H1 (cell line): ENCODE results near the gene WNT11. TPM values are rescaled to one million over a fixed set of nuclear protein-coding genes. Genes with fewer than 3 reads are reported as not detected.

Experiments used
- CTCF ChIA-PET: fragments of 300-600 bp; sonication (Branson Sonifier 250); formaldehyde crosslinking; loops from one replicate; lab custom pipeline; 2021; ENCODE audit not compliant: partially characterized antibody; lab: Charles Lee
- POLR2A ChIA-PET: fragments of 300-600 bp; sonication (Branson Sonifier 250); formaldehyde crosslinking; loops from one replicate; lab custom pipeline; 2021; ENCODE audit warnings: inconsistent platforms; ENCODE audit not compliant: partially characterized antibody; lab: Charles Lee
- DNase-seq, 2 experiments: peaks; one replicate each; pipeline versions ENCODE4 v3.0.0 to v3.0.0-alpha.2; 2010 to 2022; ENCODE audit warnings: low spot score in 2 of 2, low read depth in 1 of 2, mixed read lengths in 1 of 2
- FAIRE-seq: peaks from 2 replicates; lab custom pipeline; 2011; peaks lifted over from hg19 to GRCh38; lab: Jason Lieb, UNC
- H2AFZ ChIP-seq: 2 replicates; pipeline ENCODE4 v1.8.1; 2012; ENCODE audit warnings: low read length, inconsistent platforms
- H2AK5ac ChIP-seq: 2 replicates; pipeline ENCODE4 v1.6.1; 2013; ENCODE audit warnings: low read depth, low read length
- H2BK120ac ChIP-seq: replicated peaks from 2 replicates; pipeline ENCODE3; 2013; ENCODE audit warnings: low read depth, low read length, inconsistent platforms
- H2BK12ac ChIP-seq: 2 replicates; pipeline ENCODE4 v1.6.1; 2013; ENCODE audit warnings: low read depth, low read length
- H2BK15ac ChIP-seq: 2 replicates; pipeline ENCODE4 v1.6.1; 2013; ENCODE audit warnings: low read length
- H2BK20ac ChIP-seq: 2 replicates; pipeline ENCODE4 v1.6.1; 2013; ENCODE audit warnings: low read length
- H2BK5ac ChIP-seq: 2 replicates; pipeline ENCODE4 v1.6.1; 2013; ENCODE audit warnings: low read depth, low read length
- H3K14ac ChIP-seq: 2 replicates; pipeline ENCODE4 v1.6.1; 2013; ENCODE audit warnings: inconsistent platforms; ENCODE audit not compliant: insufficient read length
- H3K18ac ChIP-seq: 2 replicates; pipeline ENCODE4 v1.6.1; 2013; ENCODE audit warnings: low read length; ENCODE audit errors: extremely low read depth
- H3K23ac ChIP-seq: 2 replicates; pipeline ENCODE4 v1.6.1; 2013; ENCODE audit warnings: inconsistent platforms; ENCODE audit not compliant: insufficient read length
- H3K23me2 ChIP-seq: 2 replicates; pipeline ENCODE4 v1.6.1; 2013; ENCODE audit warnings: low read depth, low read length
- H3K27ac ChIP-seq: 2 replicates; pipeline ENCODE4 v1.6.1; 2011; ENCODE audit warnings: low read depth, low read length, inconsistent platforms
- H3K27me3 ChIP-seq, 4 experiments: replicated peaks in 1 of 4; 1 replicate in 1 of 4; 2 replicates in 3 of 4; pipeline versions ENCODE4 v1.6.1 to v1.8.1; 2011 to 2013; ENCODE audit warnings: low read length in 3 of 4, mild to moderate bottlenecking in 3 of 4, inconsistent platforms in 2 of 4, mixed read lengths in 2 of 4, moderate library complexity in 1 of 4; ENCODE audit not compliant: control insufficient read depth in 3 of 4, insufficient read depth in 3 of 4; ENCODE audit errors: extremely low read depth in 1 of 4
- H3K36me3 ChIP-seq, 4 experiments: 2 replicates each; pipeline versions ENCODE4 v1.6.1 to v1.8.1; 2011 to 2013; ENCODE audit warnings: mild to moderate bottlenecking in 4 of 4, low read length in 3 of 4, moderate library complexity in 2 of 4, control low read depth in 1 of 4, inconsistent platforms in 1 of 4; ENCODE audit not compliant: insufficient read depth in 4 of 4, control insufficient read depth in 2 of 4
- H3K4ac ChIP-seq: replicated peaks from 2 replicates; pipeline ENCODE3; 2013; ENCODE audit warnings: low read length, low read depth, mixed read lengths, inconsistent platforms; ENCODE audit not compliant: insufficient read length
- H3K4me1 ChIP-seq, 4 experiments: replicated peaks in 1 of 4; 1 replicate in 1 of 4; 2 replicates in 3 of 4; pipeline versions ENCODE4 v1.6.1 to v1.8.1; 2011 to 2013; ENCODE audit warnings: low read length in 3 of 4, inconsistent platforms in 2 of 4, mixed read lengths in 1 of 4; ENCODE audit not compliant: insufficient read depth in 4 of 4, control insufficient read depth in 3 of 4
- H3K4me2 ChIP-seq, 2 experiments: 2 replicates each; pipeline versions ENCODE4 v1.6.1 to v1.8.1; 2011 to 2013; ENCODE audit warnings: low read depth in 2 of 2, low read length in 2 of 2, control low read depth in 1 of 2, inconsistent platforms in 1 of 2, mild to moderate bottlenecking in 1 of 2; ENCODE audit not compliant: insufficient read depth in 1 of 2
- H3K4me3 ChIP-seq, 4 experiments: fragments of 200-600, 300-600 bp in 1 of 4; sonication (generic), shearing (Covaris generic), sonication (Bioruptor Twin) in 1 of 4; 2 replicates each; pipeline versions ENCODE4 v1.5.1 to v1.8.1; 2011 to 2016; ENCODE audit warnings: low read length in 4 of 4, low read depth in 3 of 4, control low read depth in 2 of 4, inconsistent platforms in 2 of 4, mild to moderate bottlenecking in 2 of 4, mixed read lengths in 1 of 4, moderate library complexity in 1 of 4; ENCODE audit not compliant: insufficient read depth in 2 of 4; ENCODE audit errors: extremely low read depth in 1 of 4
- H3K56ac ChIP-seq: replicated peaks from 2 replicates; pipeline ENCODE3; 2013; ENCODE audit warnings: low read depth, mild to moderate bottlenecking, mixed read lengths, low read length, inconsistent platforms; ENCODE audit not compliant: insufficient read length
- H3K79me1 ChIP-seq: 2 replicates; pipeline ENCODE4 v1.6.1; 2013; ENCODE audit warnings: low read depth, low read length, control low read depth
- H3K79me2 ChIP-seq, 2 experiments: 2 replicates each; pipeline versions ENCODE4 v1.6.1 to v1.8.1; 2012 to 2013; ENCODE audit warnings: low read length in 2 of 2, mild to moderate bottlenecking in 2 of 2, inconsistent platforms in 1 of 2; ENCODE audit not compliant: insufficient read depth in 2 of 2, control insufficient read depth in 1 of 2
- H3K9ac ChIP-seq, 4 experiments: replicated peaks in 1 of 4; 1 replicate in 1 of 4; 2 replicates in 3 of 4; pipeline versions ENCODE4 v1.6.1 to v1.8.1; 2011 to 2013; ENCODE audit warnings: low read depth in 3 of 4, low read length in 3 of 4, control low read depth in 2 of 4, mild to moderate bottlenecking in 2 of 4, moderate library complexity in 2 of 4, inconsistent platforms in 1 of 4; ENCODE audit errors: extremely low read depth in 1 of 4
- H3K9me3 ChIP-seq, 2 experiments: 2 replicates each; pipeline versions ENCODE4 v1.6.1 to v1.8.1; 2012 to 2013; ENCODE audit warnings: mild to moderate bottlenecking in 2 of 2, moderate library complexity in 2 of 2, control low read depth in 1 of 2, inconsistent platforms in 1 of 2, low read depth in 1 of 2, low read length in 1 of 2, mixed read lengths in 1 of 2; ENCODE audit not compliant: insufficient read depth in 2 of 2
- H4K20me1 ChIP-seq, 2 experiments: replicated peaks in 1 of 2; 2 replicates each; pipeline versions ENCODE3 to v1.8.1; 2011 to 2013; ENCODE audit warnings: inconsistent platforms in 2 of 2, low read length in 2 of 2, mild to moderate bottlenecking in 1 of 2; ENCODE audit not compliant: insufficient read depth in 2 of 2, control insufficient read depth in 1 of 2
- H4K5ac ChIP-seq: 2 replicates; pipeline ENCODE4 v1.6.1; 2013; ENCODE audit warnings: low read length, low read depth, mixed read lengths, inconsistent platforms; ENCODE audit not compliant: insufficient read length
- H4K8ac ChIP-seq: 2 replicates; pipeline ENCODE4 v1.8.0; 2013; ENCODE audit warnings: mild to moderate bottlenecking, moderate library complexity, low read length, inconsistent platforms; ENCODE audit not compliant: insufficient read depth; ENCODE audit errors: extremely low read depth
- H4K91ac ChIP-seq: replicated peaks from 2 replicates; pipeline ENCODE3; 2013; ENCODE audit warnings: low read length, mixed read lengths, inconsistent platforms; ENCODE audit not compliant: insufficient read length
- EGR1 ChIP-seq: IDR thresholded peaks from 2 replicates; pipeline ENCODE4 v1.6.1; 2011; ENCODE audit warnings: low read depth, low read length, borderline replicate concordance
- EZH2 ChIP-seq: fragments of 200-600 bp; sonication (generic); IDR thresholded peaks from 2 replicates; pipeline ENCODE4 v1.7.1; 2012; ENCODE audit warnings: low read depth, mild to moderate bottlenecking, moderate library complexity, low read length, inconsistent platforms; ENCODE audit not compliant: severe bottlenecking
- KDM1A ChIP-seq: fragments of 200-600, 300-600 bp; sonication (generic); IDR thresholded peaks from 2 replicates; pipeline ENCODE4 v1.7.1; 2016; ENCODE audit warnings: mild to moderate bottlenecking, low read length, borderline replicate concordance
- KDM4A ChIP-seq: IDR thresholded peaks from one replicate; pipeline ENCODE4 v1.7.1; 2012; ENCODE audit warnings: low read depth, mild to moderate bottlenecking, moderate library complexity, low read length, inconsistent platforms; ENCODE audit not compliant: severe bottlenecking
- WGBS, 2 experiments: shearing (Covaris generic) in 1 of 2; methylation state at CpG; one replicate each; pipeline versions ENCODE4 v1.1.6 to v1.1.7; 2013 to 2015; ENCODE audit warnings: low lambda C conversion rate in 2 of 2, mixed read lengths in 2 of 2, inconsistent platforms in 1 of 2, low coverage in 1 of 2, missing lambda C conversion rate in 1 of 2; ENCODE audit not compliant: insufficient replicate concordance in 2 of 2, insufficient coverage in 1 of 2, insufficient read length in 1 of 2; ENCODE audit errors: extremely low coverage in 1 of 2, missing lambda C conversion rate in 1 of 2; 5-methylcytosine and 5-hydroxymethylcytosine counted together
- polyA plus RNA-seq, 7 experiments: library from polyadenylated mRNA; depleted of rRNA in 3 of 7; stranded (reverse) in 5 of 7; unstranded in 2 of 7; fragments of >200 nt in 5 of 7; fragments of 200-250 nt in 2 of 7; gene quantifications; 1 replicate in 5 of 7; 2 replicates in 1 of 7; 4 replicates in 1 of 7; pipeline versions ENCODE4 v1.2.1 to v1.2.3, GENCODE V29; 2011 to 2013; ENCODE audit warnings: missing spikeins in 2 of 7, mixed read lengths in 2 of 7
- total RNA-seq: library from RNA; stranded (reverse); fragmentation: NEBNext Ultra II Directional; extraction: Animal tissue kit (Norgen Biotek cat#: 25700); gene quantifications from 2 replicates; pipeline ENCODE4 v1.2.1, GENCODE V29; 2021
- TF ChIP-seq, protein P1 (sequence below), 3 experiments: IDR thresholded peaks; 1 replicate in 2 of 3; 2 replicates in 1 of 3; pipeline versions ENCODE4 v1.5.1 to v1.6.1; 2011; ENCODE audit warnings: low read length in 3 of 3, mild to moderate bottlenecking in 3 of 3, inconsistent platforms in 2 of 3, low read depth in 1 of 3, moderate library complexity in 1 of 3; ENCODE audit not compliant: insufficient read depth in 1 of 3; ENCODE audit errors: control extremely low read depth in 1 of 3

WNT11 gene
- total and polyA plus RNA-seq, 2 of the 8 experiments (the other 6 are each of a cell fraction or from before 2014, with no cell fraction given) = 0.11 to 0.45 TPM

DNA sequence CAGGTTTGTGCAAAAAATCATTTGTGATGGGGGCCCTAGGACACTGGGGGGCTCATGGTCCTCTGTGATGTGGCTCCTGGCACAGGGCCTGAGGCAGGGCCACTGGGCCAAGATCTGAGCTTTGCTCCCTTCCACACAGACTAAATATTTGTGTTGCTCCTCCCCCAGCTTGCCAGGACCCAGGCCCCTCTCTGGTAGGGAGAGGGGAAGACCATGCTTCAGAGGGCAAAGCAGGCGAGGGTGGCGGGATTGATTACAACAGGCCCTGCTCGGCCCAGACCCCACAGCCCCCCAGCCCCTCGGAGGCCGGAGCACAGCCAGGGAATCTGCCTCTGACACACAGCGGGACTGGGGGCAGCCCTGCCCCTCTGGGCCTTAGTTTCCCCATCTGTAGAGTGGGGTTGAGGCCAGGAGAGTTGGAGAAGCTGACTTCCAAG lies 29.0 kb downstream of the WNT11 start:
- Histone ChIP-seq H3K23ac (no peak overlapping the region), H2BK120ac (no peak overlapping the region), H3K4me1 (peaks cover 0 to 4% (median 2%) of the 10 kb centered on the region in 4 experiments; a peak in 2 of 7 replicates), H3K79me2 (no peaks in the 10 kb centered on the region), H3K18ac (no peak overlapping the region), H3K4me2 (no peak overlapping the region), H4K5ac (no peak overlapping the region), H2BK20ac (no peak overlapping the region), H3K27ac (no peak overlapping the region), H3K36me3 (no peaks in the 10 kb centered on the region), H3K4me3 (no peak overlapping the region), H2BK12ac (no peak overlapping the region), H3K27me3 (no peaks in the 10 kb centered on the region), H2BK15ac (no peak overlapping the region), H3K79me1 (no peaks in the 10 kb centered on the region), H4K91ac (no peak overlapping the region), H2BK5ac (no peak overlapping the region), H3K9me3 (no peaks in the 10 kb centered on the region), H3K4ac (no peak overlapping the region), H3K14ac (no peak overlapping the region), H3K9ac (no peak overlapping the region), H2AFZ (no peak overlapping the region), H3K23me2 (peaks cover 2% of the 10 kb centered on the region; the same call in 1 of the 2 replicates), H4K8ac (no peak overlapping the region; the same call in 1 of the 2 replicates), H4K20me1 (no peaks in the 10 kb centered on the region), H3K56ac (no peak overlapping the region), H2AK5ac (no peak overlapping the region)
- CTCF ChIA-PET = interaction anchor here (1.2 to 1.9 kb wide), 3 partner anchors 32 to 142 kb away, joined by 3 to 4 read pairs (median 4); no protein-coding TSS in a partner anchor
- POLR2A ChIA-PET = no interaction called here
- TF ChIP-seq, protein P1, sequence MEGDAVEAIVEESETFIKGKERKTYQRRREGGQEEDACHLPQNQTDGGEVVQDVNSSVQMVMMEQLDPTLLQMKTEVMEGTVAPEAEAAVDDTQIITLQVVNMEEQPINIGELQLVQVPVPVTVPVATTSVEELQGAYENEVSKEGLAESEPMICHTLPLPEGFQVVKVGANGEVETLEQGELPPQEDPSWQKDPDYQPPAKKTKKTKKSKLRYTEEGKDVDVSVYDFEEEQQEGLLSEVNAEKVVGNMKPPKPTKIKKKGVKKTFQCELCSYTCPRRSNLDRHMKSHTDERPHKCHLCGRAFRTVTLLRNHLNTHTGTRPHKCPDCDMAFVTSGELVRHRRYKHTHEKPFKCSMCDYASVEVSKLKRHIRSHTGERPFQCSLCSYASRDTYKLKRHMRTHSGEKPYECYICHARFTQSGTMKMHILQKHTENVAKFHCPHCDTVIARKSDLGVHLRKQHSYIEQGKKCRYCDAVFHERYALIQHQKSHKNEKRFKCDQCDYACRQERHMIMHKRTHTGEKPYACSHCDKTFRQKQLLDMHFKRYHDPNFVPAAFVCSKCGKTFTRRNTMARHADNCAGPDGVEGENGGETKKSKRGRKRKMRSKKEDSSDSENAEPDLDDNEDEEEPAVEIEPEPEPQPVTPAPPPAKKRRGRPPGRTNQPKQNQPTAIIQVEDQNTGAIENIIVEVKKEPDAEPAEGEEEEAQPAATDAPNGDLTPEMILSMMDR (IDR thresholded peaks at IDR 0.05; ENCODE audit: control extremely low read depth in 1 of 3, insufficient read depth in 1 of 3, low read depth in 1 of 3, low read length in 3 of 3) = no peak
- TF ChIP-seq KDM4A = no peak
- no peak for TF ChIP-seq EZH2
- no peak for TF ChIP-seq KDM1A
- TF ChIP-seq EGR1 = no peak
- WGBS, 2 experiments = 94% methylated on average over 3 of the region's 6 CpGs; no CpG with 5 or more reads in 1 of the 2 experiments
- FAIRE-seq = no peak
- DNase-seq = no peak
